ENCODE data around the gene SLC7A11. TPM values are rescaled to one million over a fixed set of nuclear protein-coding genes. Genes with fewer than 3 reads are reported as not detected.

Gene SLC7A11
- total RNA-seq, 2 donors from 2014 or later = 3.3 to 3.4 TPM

DNA sequence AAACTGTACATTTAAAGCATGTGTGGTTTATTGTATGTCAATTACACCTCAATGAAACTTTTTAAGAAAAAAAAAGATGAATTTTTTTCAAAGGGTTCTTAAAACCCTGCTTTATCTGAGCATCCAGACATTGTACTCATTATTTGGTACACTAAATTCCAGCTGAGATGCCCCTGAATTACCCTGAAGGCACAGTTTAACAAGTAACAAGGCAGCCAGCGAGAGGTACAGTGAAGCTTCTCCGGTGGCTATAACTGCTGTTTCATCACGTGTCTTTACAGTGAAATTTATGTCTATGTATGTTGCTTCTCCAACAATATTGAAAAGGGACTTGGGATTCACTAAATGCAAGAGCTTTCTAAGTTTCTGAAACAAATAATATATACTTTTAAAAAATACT lies 15.8 kb downstream of the SLC7A11 start:
- intact Hi-C loops (cut with DNase I) = no loop called here

DNA sequence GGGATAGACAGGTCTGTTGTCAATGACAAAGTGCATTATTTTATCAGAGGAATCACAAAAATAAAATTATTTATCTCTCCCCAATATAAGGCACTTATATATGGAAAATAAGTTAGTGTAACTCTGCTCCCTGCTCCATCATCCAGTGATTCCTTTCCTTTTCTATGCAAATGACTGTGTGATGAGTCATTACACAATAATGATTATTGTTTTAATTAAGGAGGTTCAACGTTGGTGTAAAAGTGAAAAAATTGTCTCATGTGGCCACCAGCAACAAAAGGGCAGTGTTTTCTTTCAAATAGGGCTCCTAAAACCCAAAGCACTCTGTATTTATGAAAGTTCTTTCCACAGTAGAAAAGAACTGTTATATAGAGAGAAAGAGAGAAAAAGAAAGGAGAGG lies 16.7 kb downstream of the SLC7A11 start:
- 13 to 26% methylated on average over 1 of the region's 1 CpG for WGBS, 2 donors
- DNase-seq (no peak), ATAC-seq (no peak)
- intact Hi-C loops (cut with DNase I) = no loop called here
- H3K27me3 ChIP-seq = no peaks in the 10 kb centered on the region
- no peak overlapping the region for H3K27ac ChIP-seq
- H3K4me1 ChIP-seq = peaks cover 11% of the 10 kb centered on the region
- no peaks in the 10 kb centered on the region for H3K36me3 ChIP-seq (replicated peaks in 1 of 2; ENCODE audit: insufficient read depth in 1 of 2, low read depth in 2 of 2)
- no peaks in the 10 kb centered on the region for H3K9me3 ChIP-seq
- TF ChIP-seq CTCF (IDR thresholded peaks at IDR 0.05) = no peak
- no peak for TF ChIP-seq POLR2A (IDR thresholded peaks at IDR 0.05)
- no peak overlapping the region for H3K4me3 ChIP-seq

More for the DNA sequence above, 15.8 kb downstream of the SLC7A11 start:
- Histone ChIP-seq H3K36me3 (replicated peaks in 1 of 2; ENCODE audit: insufficient read depth in 1 of 2, low read depth in 2 of 2) (no peaks in the 10 kb centered on the region), H3K27me3 (no peaks in the 10 kb centered on the region), H3K4me3 (no peak overlapping the region), H3K4me1 (peaks cover 10% of the 10 kb centered on the region), H3K9me3 (no peaks in the 10 kb centered on the region), H3K27ac (no peak overlapping the region)
- no peak for TF ChIP-seq POLR2A (IDR thresholded peaks at IDR 0.05)
- TF ChIP-seq CTCF (IDR thresholded peaks at IDR 0.05) = no peak
- DNase-seq (no peak), ATAC-seq (no peak)
- WGBS, 2 donors = 84 to 88% methylated on average over 3 of the region's 3 CpGs

DNA sequence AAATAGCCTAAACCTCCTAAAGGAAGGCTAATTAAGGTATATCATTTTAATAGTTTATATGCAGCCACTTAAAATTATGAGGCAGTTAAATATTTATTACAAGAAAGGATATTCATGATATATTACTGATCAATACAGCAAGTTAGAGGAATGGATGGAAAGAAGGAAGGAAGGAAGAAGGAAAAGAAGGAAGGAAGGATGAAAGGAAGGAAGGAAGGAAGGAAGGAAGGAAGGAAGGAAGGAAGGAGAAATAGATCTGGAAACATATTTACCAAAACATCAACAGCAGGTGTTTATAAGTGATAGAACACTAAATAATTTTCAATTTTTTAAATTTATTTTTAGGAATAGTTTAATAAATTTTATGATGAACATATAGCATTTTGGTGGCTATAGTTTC lies 17.5 kb downstream of the SLC7A11 start:
- ATAC-seq (no peak), DNase-seq (no peak)
- H3K27ac ChIP-seq = no peak overlapping the region
- peaks cover 11% of the 10 kb centered on the region for H3K4me1 ChIP-seq
- intact Hi-C loops (cut with DNase I) = no loop called here
- no peak overlapping the region for H3K4me3 ChIP-seq
- no peaks in the 10 kb centered on the region for H3K9me3 ChIP-seq
- TF ChIP-seq CTCF (IDR thresholded peaks at IDR 0.05) = no peak
- TF ChIP-seq POLR2A (IDR thresholded peaks at IDR 0.05) = no peak
- H3K27me3 ChIP-seq = no peaks in the 10 kb centered on the region
- H3K36me3 ChIP-seq (replicated peaks in 1 of 2; ENCODE audit: insufficient read depth in 1 of 2, low read depth in 2 of 2) = no peaks in the 10 kb centered on the region

GRCh38 chr4:138223231-138223910 lies 18.8 kb downstream of the SLC7A11 start:
- TF ChIP-seq POLR2A (IDR thresholded peaks at IDR 0.05) (no peak), CTCF (IDR thresholded peaks at IDR 0.05) (no peak)
- Histone ChIP-seq H3K9me3 (no peaks in the 10 kb centered on the region), H3K4me3 (no peak overlapping the region), H3K27me3 (no peaks in the 10 kb centered on the region), H3K27ac (no peak overlapping the region), H3K36me3 (replicated peaks in 1 of 2; ENCODE audit: insufficient read depth in 1 of 2, low read depth in 2 of 2) (no peaks in the 10 kb centered on the region), H3K4me1 (peaks cover 11% of the 10 kb centered on the region)
- intact Hi-C loops (cut with DNase I) = no loop called here
- DNase-seq = no peak
- no peak for ATAC-seq
- WGBS, 2 donors = 81 to 88% methylated on average over 4 of the region's 4 CpGs

DNA sequence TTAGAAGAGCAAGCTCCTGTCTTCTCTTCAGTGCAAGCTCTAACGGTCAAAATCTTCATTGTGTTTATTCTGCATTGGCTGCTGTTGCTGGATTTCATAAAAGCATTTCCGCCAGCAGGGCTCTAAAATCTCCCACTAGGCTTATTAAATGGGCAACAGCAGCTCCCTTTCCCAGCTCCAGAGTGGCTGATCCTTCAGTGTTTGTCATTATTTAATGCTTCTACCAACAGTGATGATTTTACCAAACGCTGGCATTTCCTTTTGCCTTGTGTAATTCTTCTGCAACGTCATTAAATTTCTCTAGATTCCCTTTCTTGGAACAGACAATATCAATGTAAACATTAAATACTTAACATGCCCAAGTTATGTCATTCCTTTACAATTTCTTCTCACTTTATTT lies 20.1 kb downstream of the SLC7A11 start:
- H3K27ac ChIP-seq = peak overlapping the region in 2 of 4 donors; percentile 13 to 14
- no peaks in the 10 kb centered on the region for H3K9me3 ChIP-seq
- no peaks in the 10 kb centered on the region for H3K36me3 ChIP-seq (replicated peaks in 1 of 2; ENCODE audit: insufficient read depth in 1 of 2, low read depth in 2 of 2)
- H3K4me3 ChIP-seq = no peak overlapping the region
- 16 to 24% methylated on average over 4 of the region's 4 CpGs for WGBS, 2 donors
- no peaks in the 10 kb centered on the region for H3K27me3 ChIP-seq
- TF ChIP-seq POLR2A (IDR thresholded peaks at IDR 0.05) (no peak), CTCF (IDR thresholded peaks at IDR 0.05) (peak in 3 of 7 experiments; percentile 15 to 29 (median 19))
- peaks cover 11% of the 10 kb centered on the region for H3K4me1 ChIP-seq
- DNase-seq = peak; percentile 16 to 45 (median 29)
- peak; percentile 72 for ATAC-seq
- intact Hi-C loops (cut with DNase I) = no loop called here

All from body of pancreas (tissue), 4 donors.